MM.1S (cell line): Measurements from ENCODE around the gene CDKN2AIP.

Source experiments
- DNase-seq: peaks from one replicate; pipeline ENCODE4 v3.0.0-alpha.2; 2015
- H2AFZ ChIP-seq: fragments of 300-600 bp; sonication (generic); 2 replicates; pipeline ENCODE4 v1.6.0; 2016; ENCODE audit warnings: antibody characterized with exemption, low read length
- H3F3A ChIP-seq: fragments of 300-600 bp; sonication (generic); 2 replicates; pipeline ENCODE4 v1.6.1; 2016; ENCODE audit warnings: mild to moderate bottlenecking, antibody characterized with exemption, low read length, moderate library complexity, mixed read lengths; ENCODE audit not compliant: insufficient read depth
- H3K27ac ChIP-seq: fragments of 300-600 bp; sonication (generic); 2 replicates; pipeline ENCODE4 v1.5.1; 2016; ENCODE audit warnings: mild to moderate bottlenecking, low read length
- H3K27me3 ChIP-seq: fragments of 300-600 bp; sonication (generic); replicated peaks from 2 replicates; pipeline ENCODE4 v1.6.0; 2016; ENCODE audit warnings: low read length; ENCODE audit not compliant: insufficient read depth
- H3K36me3 ChIP-seq: fragments of 300-600 bp; sonication (generic); replicated peaks from 2 replicates; pipeline ENCODE4 v1.6.1; 2016; ENCODE audit warnings: mild to moderate bottlenecking, low read length, mixed read lengths; ENCODE audit not compliant: insufficient read depth
- H3K4me1 ChIP-seq: fragments of 300-600 bp; sonication (generic); 2 replicates; pipeline ENCODE4 v1.6.1; 2016; ENCODE audit warnings: low read length, mixed read lengths
- H3K4me2 ChIP-seq: fragments of 300-600 bp; sonication (generic); 2 replicates; pipeline ENCODE4 v1.6.0; 2016; ENCODE audit warnings: low read depth, low read length
- H3K4me3 ChIP-seq: fragments of 300-600 bp; sonication (generic); 2 replicates; pipeline ENCODE4 v1.5.1; 2016; ENCODE audit warnings: low read length, mixed read lengths
- H3K79me2 ChIP-seq: fragments of 300-600 bp; sonication (generic); 2 replicates; pipeline ENCODE4 v1.6.1; 2016; ENCODE audit warnings: mixed run types, low read length, mixed read lengths
- H3K9ac ChIP-seq: fragments of 300-600 bp; sonication (generic); 2 replicates; pipeline ENCODE4 v1.6.1; 2016; ENCODE audit warnings: low read length, mixed read lengths
- H3K9me2 ChIP-seq: fragments of 300-600 bp; sonication (generic); replicated peaks from 2 replicates; pipeline ENCODE4 v1.6.1; 2016; ENCODE audit warnings: mild to moderate bottlenecking, low read length, mixed read lengths; ENCODE audit not compliant: insufficient read depth
- H3K9me3 ChIP-seq: fragments of 300-600 bp; sonication (generic); replicated peaks from 2 replicates; pipeline ENCODE4 v1.6.1; 2016; ENCODE audit warnings: mild to moderate bottlenecking, low read length, mixed read lengths; ENCODE audit not compliant: insufficient read depth
- H4K20me1 ChIP-seq: fragments of 300-600 bp; sonication (generic); 2 replicates; pipeline ENCODE4 v1.6.1; 2016; ENCODE audit warnings: mild to moderate bottlenecking, low read length, moderate library complexity, mixed read lengths; ENCODE audit not compliant: insufficient read depth
- EZH2 ChIP-seq: fragments of 300-600 bp; sonication (generic); optimal IDR thresholded peaks from 2 replicates; pipeline ENCODE3; 2017; ENCODE audit warnings: low read depth, mild to moderate bottlenecking, antibody characterized with exemption, low read length, mixed read lengths
- EZH2phosphoT487 ChIP-seq: fragments of 300-600 bp; sonication (generic); IDR thresholded peaks from 2 replicates; pipeline ENCODE4 v1.6.1; 2018; ENCODE audit warnings: antibody characterized with exemption, low read length
- TF ChIP-seq, protein P1 (sequence below): fragments of 300-600 bp; sonication (generic); IDR thresholded peaks from 2 replicates; pipeline ENCODE4 v1.5.1; 2016; ENCODE audit warnings: antibody characterized with exemption, low read length, mixed read lengths

The CDKN2AIP gene

DNA sequence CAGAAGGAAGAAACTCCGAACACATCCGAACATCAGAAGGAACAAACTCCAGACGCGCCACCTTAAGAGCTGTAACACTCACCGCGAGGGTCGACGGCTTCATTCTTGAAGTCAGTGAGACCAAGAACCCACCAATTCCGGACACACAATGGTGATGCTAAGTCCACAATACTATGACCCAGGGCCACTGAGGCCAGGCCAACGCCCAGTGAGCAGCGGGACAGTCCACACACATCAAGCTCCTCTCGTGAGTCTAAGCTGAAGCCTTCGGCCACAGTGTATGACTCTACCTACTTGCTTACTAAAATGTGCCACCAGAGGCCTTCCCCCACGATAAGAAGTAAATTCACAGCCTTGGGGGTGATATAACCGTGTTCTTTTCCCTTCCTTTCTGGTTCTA, 10.2 kb upstream of the CDKN2AIP start:
- Histone ChIP-seq H3K9me3 (no peaks in the 10 kb centered on the region), H3K36me3 (no peaks in the 10 kb centered on the region), H3K27me3 (no peaks in the 10 kb centered on the region), H3K27ac (no peak overlapping the region), H3F3A (no peaks in the 10 kb centered on the region), H4K20me1 (no peaks in the 10 kb centered on the region), H3K9me2 (no peaks in the 10 kb centered on the region), H3K4me3 (no peak overlapping the region), H3K4me2 (no peak overlapping the region), H3K4me1 (no peaks in the 10 kb centered on the region), H2AFZ (no peak overlapping the region), H3K9ac (no peak overlapping the region), H3K79me2 (no peaks in the 10 kb centered on the region)
- DNase-seq: no peak
- no peak for TF ChIP-seq EZH2
- TF ChIP-seq EZH2phosphoT487: no peak
- TF ChIP-seq, protein P1, sequence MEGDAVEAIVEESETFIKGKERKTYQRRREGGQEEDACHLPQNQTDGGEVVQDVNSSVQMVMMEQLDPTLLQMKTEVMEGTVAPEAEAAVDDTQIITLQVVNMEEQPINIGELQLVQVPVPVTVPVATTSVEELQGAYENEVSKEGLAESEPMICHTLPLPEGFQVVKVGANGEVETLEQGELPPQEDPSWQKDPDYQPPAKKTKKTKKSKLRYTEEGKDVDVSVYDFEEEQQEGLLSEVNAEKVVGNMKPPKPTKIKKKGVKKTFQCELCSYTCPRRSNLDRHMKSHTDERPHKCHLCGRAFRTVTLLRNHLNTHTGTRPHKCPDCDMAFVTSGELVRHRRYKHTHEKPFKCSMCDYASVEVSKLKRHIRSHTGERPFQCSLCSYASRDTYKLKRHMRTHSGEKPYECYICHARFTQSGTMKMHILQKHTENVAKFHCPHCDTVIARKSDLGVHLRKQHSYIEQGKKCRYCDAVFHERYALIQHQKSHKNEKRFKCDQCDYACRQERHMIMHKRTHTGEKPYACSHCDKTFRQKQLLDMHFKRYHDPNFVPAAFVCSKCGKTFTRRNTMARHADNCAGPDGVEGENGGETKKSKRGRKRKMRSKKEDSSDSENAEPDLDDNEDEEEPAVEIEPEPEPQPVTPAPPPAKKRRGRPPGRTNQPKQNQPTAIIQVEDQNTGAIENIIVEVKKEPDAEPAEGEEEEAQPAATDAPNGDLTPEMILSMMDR: no peak

DNA sequence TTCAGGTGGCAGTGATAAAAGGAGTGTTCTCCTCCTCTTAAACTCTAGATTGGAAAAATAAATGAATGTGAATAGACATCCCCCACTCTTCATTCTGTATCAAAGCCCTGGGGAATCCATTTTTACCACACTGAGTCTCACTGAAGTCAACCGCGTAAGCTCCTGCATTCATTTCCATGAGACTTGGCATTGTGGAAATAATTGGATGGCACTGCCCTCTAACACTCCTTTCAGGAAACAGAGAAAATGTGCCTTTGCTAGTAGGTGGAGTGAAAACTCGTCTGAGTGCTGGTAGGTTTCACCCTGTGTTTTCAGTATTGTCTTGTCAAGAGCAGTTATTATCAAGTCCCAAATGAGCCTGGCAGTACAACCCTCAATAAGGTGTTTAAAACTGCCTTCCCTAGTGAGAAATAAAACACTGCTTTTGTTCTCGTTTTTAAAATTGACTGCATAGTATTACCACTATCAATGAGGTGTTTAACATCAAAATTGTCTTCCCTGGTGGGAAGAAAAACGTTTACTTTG, 9.7 kb upstream of the CDKN2AIP start:
- Histone ChIP-seq H2AFZ (no peak overlapping the region), H3K9ac (no peak overlapping the region)

DNA sequence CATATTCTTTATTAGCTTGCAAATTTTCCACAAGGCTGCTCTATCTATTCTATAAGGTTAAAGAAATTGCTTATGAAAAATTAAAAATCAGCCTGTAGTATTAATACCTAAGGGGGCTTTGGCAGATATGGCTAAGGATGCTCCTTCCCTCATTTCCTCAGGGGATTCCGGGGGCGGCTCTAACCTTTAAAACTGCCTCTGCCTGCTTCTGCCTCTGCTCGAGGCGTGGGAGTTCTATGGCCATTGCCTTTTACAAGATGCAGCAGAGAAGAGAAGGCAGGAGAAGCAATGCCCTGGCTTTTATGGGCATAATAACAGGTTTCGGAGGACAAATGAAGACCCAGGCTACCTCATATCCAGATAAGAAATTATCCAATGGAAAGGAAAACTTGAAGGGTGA, 8.6 kb upstream of the CDKN2AIP start:
- H3F3A ChIP-seq: no peaks in the 10 kb centered on the region
- no peak overlapping the region for H3K4me2 ChIP-seq
- no peak for TF ChIP-seq EZH2phosphoT487
- no peak for TF ChIP-seq EZH2
- TF ChIP-seq, protein P1: no peak
- H3K27ac ChIP-seq: no peak overlapping the region
- H3K9me3 ChIP-seq: no peaks in the 10 kb centered on the region
- no peak for DNase-seq
- no peaks in the 10 kb centered on the region for H3K9me2 ChIP-seq
- no peak overlapping the region for H3K4me3 ChIP-seq
- no peaks in the 10 kb centered on the region for H4K20me1 ChIP-seq
- no peaks in the 10 kb centered on the region for H3K36me3 ChIP-seq
- H2AFZ ChIP-seq: no peak overlapping the region
- no peak overlapping the region for H3K9ac ChIP-seq
- no peaks in the 10 kb centered on the region for H3K4me1 ChIP-seq
- no peaks in the 10 kb centered on the region for H3K79me2 ChIP-seq
- no peaks in the 10 kb centered on the region for H3K27me3 ChIP-seq

More for the DNA sequence above, 9.7 kb upstream of the CDKN2AIP start:
- Histone ChIP-seq H3K4me3 (no peak overlapping the region), H3K4me2 (no peak overlapping the region), H3K27me3 (no peaks in the 10 kb centered on the region), H3K9me2 (no peaks in the 10 kb centered on the region), H3F3A (no peaks in the 10 kb centered on the region), H3K9me3 (no peaks in the 10 kb centered on the region), H3K27ac (no peak overlapping the region), H3K79me2 (no peaks in the 10 kb centered on the region), H4K20me1 (no peaks in the 10 kb centered on the region), H3K4me1 (no peaks in the 10 kb centered on the region), H3K36me3 (no peaks in the 10 kb centered on the region)
- no peak for DNase-seq
- TF ChIP-seq EZH2: no peak
- TF ChIP-seq, protein P1: no peak
- no peak for TF ChIP-seq EZH2phosphoT487
